Caco-2 (cell line): ENCODE results near the gene LIMK2. TPM values are rescaled to one million over a fixed set of nuclear protein-coding genes. Genes with fewer than 3 reads are reported as not detected.

ENCODE experiments used
- BruUV-seq: library from RNA; stranded (reverse); fragments of 400-500 nt; replicated peaks from 2 replicates; lab custom pipeline; 2021; lab: Mats Ljungman, UMichigan
- CTCF ChIA-PET: fragments of 300-600 bp; sonication (Branson Sonifier 250); formaldehyde crosslinking; loops from one replicate; lab custom pipeline; 2022; ENCODE audit warnings: antibody characterized with exemption; lab: Charles Lee
- POLR2A ChIA-PET: fragments of 300-600 bp; sonication (Branson Sonifier 250); formaldehyde crosslinking; loops from one replicate; lab custom pipeline; 2022; ENCODE audit warnings: antibody characterized with exemption; lab: Charles Lee
- DNase-seq, 2 experiments: peaks; one replicate each; pipeline versions ENCODE4 v3.0.0 to v3.0.0-alpha.2; 2020 to 2022
- H3K27me3 ChIP-seq: replicated peaks from 2 replicates; pipeline ENCODE4 v1.6.0; 2011; ENCODE audit warnings: low read length; ENCODE audit not compliant: control insufficient read depth, insufficient read depth
- H3K36me3 ChIP-seq: 2 replicates; pipeline ENCODE4 v1.5.1; 2011; ENCODE audit warnings: low read length; ENCODE audit not compliant: control insufficient read depth, insufficient read depth
- H3K4me1 ChIP-seq: fragments of 250-450 bp; sonication (Bioruptor Pico); 2 replicates; pipeline ENCODE4 v1.5.1; 2020; ENCODE audit warnings: mild to moderate bottlenecking
- H3K4me3 ChIP-seq: 2 replicates; pipeline ENCODE4 v1.5.1; 2011; ENCODE audit warnings: low read depth, mild to moderate bottlenecking, control low read depth, low read length
- H3K9me3 ChIP-seq: fragments of 250-450 bp; sonication (Bioruptor Pico); 2 replicates; pipeline ENCODE4 v1.5.1; 2020; ENCODE audit warnings: mild to moderate bottlenecking, moderate library complexity
- H3K27ac Mint-ChIP-seq: one replicate; pipeline ENCODE4 v1.8.0; 2022; ENCODE audit warnings: mixed read lengths; ENCODE audit not compliant: unreplicated experiment
- H3K27me3 Mint-ChIP-seq: one replicate; pipeline ENCODE4 v1.8.0; 2022; ENCODE audit warnings: mixed read lengths; ENCODE audit not compliant: insufficient read depth, unreplicated experiment
- H3K36me3 Mint-ChIP-seq: one replicate; pipeline ENCODE4 v1.8.0; 2022; ENCODE audit warnings: mild to moderate bottlenecking, mixed read lengths; ENCODE audit not compliant: insufficient read depth, unreplicated experiment
- H3K4me1 Mint-ChIP-seq: one replicate; pipeline ENCODE4 v1.8.0; 2022; ENCODE audit warnings: low read depth, mixed read lengths; ENCODE audit not compliant: unreplicated experiment
- H3K4me3 Mint-ChIP-seq: one replicate; pipeline ENCODE4 v1.8.0; 2022; ENCODE audit warnings: mild to moderate bottlenecking, moderate library complexity, mixed read lengths; ENCODE audit not compliant: unreplicated experiment
- H3K9me3 Mint-ChIP-seq: one replicate; pipeline ENCODE4 v1.8.0; 2022; ENCODE audit warnings: mixed read lengths; ENCODE audit not compliant: unreplicated experiment
- CTCF ChIP-seq, 2 experiments: fragments of 200-600 bp in 1 of 2; IDR thresholded peaks; 1 replicate in 1 of 2; 2 replicates in 1 of 2; pipeline versions ENCODE4 v1.5.1 to v1.8.0; 2011 to 2022; ENCODE audit warnings: antibody characterized with exemption in 1 of 2, control low read depth in 1 of 2, inconsistent platforms in 1 of 2, low read depth in 1 of 2, low read length in 1 of 2, mild to moderate bottlenecking in 1 of 2, moderate library complexity in 1 of 2; ENCODE audit not compliant: insufficient read depth in 1 of 2, severe bottlenecking in 1 of 2, unreplicated experiment in 1 of 2
- intact Hi-C: fragments of 100-400 bp; cut with micrococcal nuclease; formaldehyde crosslinking; loops from one replicate; pipeline ENCODE4 v1.10.0; 2022; ENCODE audit not compliant: unreplicated experiment
- total RNA-seq: library from RNA; stranded (reverse); gene quantifications from 2 replicates; pipeline ENCODE4 v1.2.3, GENCODE V29; 2022

LIMK2 gene
- total RNA-seq, 1 experiment from 2014 or later, result 36.3 TPM

- DNase-seq, result peak; percentile 78 to 83
- no peaks in the 10 kb centered on the region for H3K36me3 ChIP-seq
- H3K4me1 ChIP-seq, result peaks cover 18% of the 10 kb centered on the region; the same call in 1 of the 2 replicates
- peaks cover 14% of the 10 kb centered on the region for H3K4me1 Mint-ChIP-seq
- peaks cover 5% of the 10 kb centered on the region for H3K36me3 Mint-ChIP-seq
- peak within 1 kb of the TSS; percentile 90 for H3K4me3 Mint-ChIP-seq
- no peaks in the 10 kb centered on the region for H3K27me3 ChIP-seq
- H3K4me3 ChIP-seq, result peak within 1 kb of the TSS; percentile 66
- no peaks in the 10 kb centered on the region for H3K9me3 ChIP-seq
- H3K9me3 Mint-ChIP-seq, result no peaks in the 10 kb centered on the region
- BruUV-seq, result no TSS peak
- CTCF ChIA-PET, result interaction anchor here (1.0 to 2.1 kb wide), 12 partner anchors 10 to 625 kb away, joined by 3 to 20 read pairs (median 5); partner anchors contain the start of genes DUSP18, MORC2 and TUG1
- H3K27me3 Mint-ChIP-seq, result no peaks in the 10 kb centered on the region
- peak; percentile 58 to 60 for TF ChIP-seq CTCF (IDR thresholded peaks at IDR 0.05; ENCODE audit: insufficient read depth in 1 of 2, low read depth in 1 of 2, low read length in 1 of 2, severe bottlenecking in 1 of 2, unreplicated experiment in 1 of 2)
- POLR2A ChIA-PET, result interaction anchor here (0.5 to 1.4 kb wide), 4 partner anchors 28 to 511 kb away, joined by 3 to 5 read pairs (median 4); partner anchors contain the start of gene PATZ1
- intact Hi-C loops, result loop anchor here (1.0 to 5.0 kb wide), 3 partner anchors 21 to 80 kb away; partner anchors contain the start of gene LIMK2
- H3K27ac Mint-ChIP-seq, result no peak within 1 kb of the TSS
Observed at GRCh38 chr22:31292236-31292989, 80.3 kb downstream of the LIMK2 start, which contains the start of gene PIK3IP1. PIK3IP1 (minus strand) TSS chr22:31292488; CDS start chr22:31292344, 144 bp downstream.

- Histone ChIP-seq H3K4me1 (peaks cover 12% of the 10 kb centered on the region; the same call in 1 of the 2 replicates), H3K36me3 (no peaks in the 10 kb centered on the region), H3K9me3 (no peaks in the 10 kb centered on the region), H3K27me3 (no peaks in the 10 kb centered on the region), H3K4me3 (no peak overlapping the region)
- CTCF ChIA-PET, result no interaction called here
- POLR2A ChIA-PET, result no interaction called here
- H3K36me3 Mint-ChIP-seq, result peaks cover 4% of the 10 kb centered on the region
- no peak overlapping the region for H3K4me3 Mint-ChIP-seq
- intact Hi-C loops, result no loop called here
- no peaks in the 10 kb centered on the region for H3K9me3 Mint-ChIP-seq
- TF ChIP-seq CTCF (IDR thresholded peaks at IDR 0.05; ENCODE audit: insufficient read depth in 1 of 2, low read depth in 1 of 2, low read length in 1 of 2, severe bottlenecking in 1 of 2, unreplicated experiment in 1 of 2), result no peak
- BruUV-seq, result no TSS peak
- H3K27ac Mint-ChIP-seq, result no peak overlapping the region
- no peak for DNase-seq
- H3K4me1 Mint-ChIP-seq, result peaks cover 21% of the 10 kb centered on the region
- no peaks in the 10 kb centered on the region for H3K27me3 Mint-ChIP-seq
Observed at GRCh38 chr22:31295360-31295759, 83.3 kb downstream of the LIMK2 start.

GRCh38 chr22:31295831-31296657 lies 83.9 kb downstream of the LIMK2 start:
- Histone ChIP-seq H3K4me1 (peaks cover 12% of the 10 kb centered on the region; the same call in 1 of the 2 replicates), H3K27me3 (no peaks in the 10 kb centered on the region), H3K4me3 (no peak overlapping the region), H3K36me3 (no peaks in the 10 kb centered on the region), H3K9me3 (no peaks in the 10 kb centered on the region)
- no peaks in the 10 kb centered on the region for H3K27me3 Mint-ChIP-seq
- intact Hi-C loops, result no loop called here
- H3K27ac Mint-ChIP-seq, result no peak overlapping the region
- peaks cover 26% of the 10 kb centered on the region for H3K4me1 Mint-ChIP-seq
- H3K9me3 Mint-ChIP-seq, result no peaks in the 10 kb centered on the region
- H3K36me3 Mint-ChIP-seq, result no peaks in the 10 kb centered on the region
- no peak overlapping the region for H3K4me3 Mint-ChIP-seq
- ChIA-PET POLR2A (no interaction called here), CTCF (no interaction called here)
- no TSS peak for BruUV-seq
- no peak for DNase-seq
- TF ChIP-seq CTCF (IDR thresholded peaks at IDR 0.05; ENCODE audit: insufficient read depth in 1 of 2, low read depth in 1 of 2, low read length in 1 of 2, severe bottlenecking in 1 of 2, unreplicated experiment in 1 of 2), result no peak
